ENCODE data around the gene FLOT1.

DNA sequence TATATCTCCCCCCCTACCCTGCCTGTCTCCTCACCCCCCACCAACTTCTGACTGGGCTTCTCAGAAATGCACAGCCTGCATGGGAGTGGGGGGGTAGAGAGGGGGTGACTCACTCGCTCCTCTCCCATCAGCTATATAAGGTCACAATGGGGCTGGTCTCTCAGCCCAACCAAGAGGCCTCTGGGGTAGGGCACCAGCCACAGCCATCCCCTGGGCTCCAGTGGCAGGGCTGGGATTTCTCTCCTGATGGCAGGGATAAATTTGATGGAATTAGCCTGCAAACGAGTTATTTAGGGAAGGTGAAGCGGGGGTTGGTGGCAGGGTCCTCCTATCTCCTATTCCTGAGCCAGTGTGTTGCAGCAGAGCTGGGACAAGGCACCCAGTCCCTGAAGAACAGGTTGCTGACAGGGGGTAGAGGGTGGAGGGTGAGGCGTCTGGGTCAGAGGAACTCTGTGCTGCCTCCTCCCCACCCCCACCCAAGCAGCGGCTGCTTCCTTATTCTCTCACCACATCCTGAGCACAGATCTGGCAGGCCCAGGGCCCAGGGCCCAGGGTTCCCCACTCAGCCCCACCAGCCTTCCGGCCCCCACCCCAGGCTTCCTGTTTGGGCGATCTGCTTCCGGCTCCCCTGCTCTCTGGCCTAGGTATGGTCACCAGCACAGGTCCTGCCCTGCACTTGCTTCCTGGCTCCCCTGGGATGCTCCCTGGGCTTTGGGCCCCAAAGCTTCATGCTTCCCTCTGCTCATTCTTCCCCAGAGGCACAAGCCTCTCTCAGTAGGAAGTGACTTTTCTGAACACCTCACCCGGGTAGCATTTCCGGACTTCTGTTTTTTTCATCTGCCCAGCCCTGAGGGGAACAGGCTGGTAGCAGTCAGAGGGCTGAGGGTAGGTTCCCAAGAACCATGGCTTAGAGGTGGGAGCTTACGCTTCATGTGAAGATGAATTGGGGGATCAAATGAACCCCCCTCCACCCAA, 60.1 kb downstream of the FLOT1 start:
- TF ChIP-seq, protein P1, sequence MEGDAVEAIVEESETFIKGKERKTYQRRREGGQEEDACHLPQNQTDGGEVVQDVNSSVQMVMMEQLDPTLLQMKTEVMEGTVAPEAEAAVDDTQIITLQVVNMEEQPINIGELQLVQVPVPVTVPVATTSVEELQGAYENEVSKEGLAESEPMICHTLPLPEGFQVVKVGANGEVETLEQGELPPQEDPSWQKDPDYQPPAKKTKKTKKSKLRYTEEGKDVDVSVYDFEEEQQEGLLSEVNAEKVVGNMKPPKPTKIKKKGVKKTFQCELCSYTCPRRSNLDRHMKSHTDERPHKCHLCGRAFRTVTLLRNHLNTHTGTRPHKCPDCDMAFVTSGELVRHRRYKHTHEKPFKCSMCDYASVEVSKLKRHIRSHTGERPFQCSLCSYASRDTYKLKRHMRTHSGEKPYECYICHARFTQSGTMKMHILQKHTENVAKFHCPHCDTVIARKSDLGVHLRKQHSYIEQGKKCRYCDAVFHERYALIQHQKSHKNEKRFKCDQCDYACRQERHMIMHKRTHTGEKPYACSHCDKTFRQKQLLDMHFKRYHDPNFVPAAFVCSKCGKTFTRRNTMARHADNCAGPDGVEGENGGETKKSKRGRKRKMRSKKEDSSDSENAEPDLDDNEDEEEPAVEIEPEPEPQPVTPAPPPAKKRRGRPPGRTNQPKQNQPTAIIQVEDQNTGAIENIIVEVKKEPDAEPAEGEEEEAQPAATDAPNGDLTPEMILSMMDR (IDR thresholded peaks at IDR 0.05; ENCODE audit: low read length) = no peak
- TF ChIP-seq EZH2 (optimal IDR thresholded peaks at IDR 0.05; ENCODE audit: low read depth, low read length) = no peak
